ENCODE results near the gene ALDH1L2. TPM values are rescaled to one million over a fixed set of nuclear protein-coding genes. Genes with fewer than 3 reads are reported as not detected.

Gene ALDH1L2
- total RNA-seq, 1 experiment from 2014 or later, result 1.9 TPM

- Histone ChIP-seq H4K5ac (ENCODE audit: insufficient read length, low read depth, low read length) (no peak overlapping the region), H3K14ac (ENCODE audit: insufficient read depth, low read length) (no peak overlapping the region; the same call in 1 of the 2 replicates), H3K4me1 (ENCODE audit: insufficient read depth, low read length) (no peaks in the 10 kb centered on the region), H2AK5ac (ENCODE audit: insufficient read length, low read length) (no peak overlapping the region), H3K27ac (ENCODE audit: insufficient read length, low read depth, low read length) (no peak overlapping the region), H3K79me2 (ENCODE audit: insufficient read depth, low read length) (no peaks in the 10 kb centered on the region), H3K79me1 (ENCODE audit: insufficient read depth, low read depth, low read length, poor library complexity, severe bottlenecking) (no peaks in the 10 kb centered on the region), H3K9ac (ENCODE audit: extremely low read depth, insufficient read length, low read length) (no peak overlapping the region), H2BK12ac (ENCODE audit: insufficient read length, low read depth, low read length) (no peak overlapping the region), H3K9me3 (ENCODE audit: control insufficient read depth, low read depth, low read length) (no peaks in the 10 kb centered on the region), H2BK5ac (ENCODE audit: insufficient read length, low read length) (no peak overlapping the region), H3K56ac (ENCODE audit: insufficient read length, low read depth, low read length) (no peak overlapping the region), H2BK15ac (ENCODE audit: low read depth, low read length) (no peak overlapping the region), H3K4ac (ENCODE audit: low read depth, low read length) (no peak overlapping the region), H3K23me2 (ENCODE audit: insufficient read length, low read depth, low read length, poor library complexity, severe bottlenecking) (no peaks in the 10 kb centered on the region), H2BK20ac (ENCODE audit: low read depth, low read length, poor library complexity, severe bottlenecking) (no peak overlapping the region), H3T11ph (ENCODE audit: low read length) (no peak overlapping the region), H4K91ac (ENCODE audit: insufficient read length, low read depth, low read length) (no peak overlapping the region), H3K27me3 (ENCODE audit: insufficient read depth, low read length) (no peaks in the 10 kb centered on the region), H4K8ac (replicated peaks; ENCODE audit: insufficient read length, low read depth, low read length) (no peak overlapping the region), H2AFZ (ENCODE audit: low read length) (no peak overlapping the region), H2BK120ac (ENCODE audit: low read depth, low read length, poor library complexity, severe bottlenecking) (no peak overlapping the region), H4K20me1 (ENCODE audit: control insufficient read depth, insufficient read depth, insufficient read length) (no peaks in the 10 kb centered on the region), H3K23ac (ENCODE audit: insufficient read length, low read depth, low read length) (no peak overlapping the region), H3K18ac (ENCODE audit: insufficient read length, low read depth, low read length) (no peak overlapping the region), H3K4me2 (ENCODE audit: insufficient read depth, insufficient read length, low read length) (no peak overlapping the region)
- no peak for TF ChIP-seq CTCF (conservative IDR thresholded peaks at IDR 0.05)
- peaks cover 63 to 92% (median 86%) of the 10 kb centered on the region in 3 experiments for H3K36me3 Mint-ChIP-seq (ENCODE audit: insufficient read depth in 1 of 3, low read depth in 3 of 3)
- DNase-seq, result no peak
- no CpG with 5 or more reads among the region's 15 CpGs for WGBS (ENCODE audit: extremely low coverage, insufficient read length, low lambda C conversion rate)
- no peaks in the 10 kb centered on the region for H3K9me3 Mint-ChIP-seq
- H3K4me1 Mint-ChIP-seq, result no peaks in the 10 kb centered on the region
- H3K27ac Mint-ChIP-seq, result peak overlapping the region in 2 of 3 experiments; percentile 51 to 85; a peak in 3 of 7 replicates
- H3K4me3 Mint-ChIP-seq, result no peak overlapping the region
- H3K27me3 Mint-ChIP-seq (ENCODE audit: low read depth), result no peaks in the 10 kb centered on the region
These were observed 85.6 kb downstream of the ALDH1L2 start for GRCh38 chr12:104998423-104999346.

All from H9 (cell line).